Measurements from ENCODE around the gene P2RX4. TPM values are rescaled to one million over a fixed set of nuclear protein-coding genes. Genes with fewer than 3 reads are reported as not detected.

P2RX4 gene
- total and polyA plus RNA-seq, 2 donors (not counting 1 experiment from before 2014, with no cell fraction given) = 30.4 to 31.9 TPM

DNA sequence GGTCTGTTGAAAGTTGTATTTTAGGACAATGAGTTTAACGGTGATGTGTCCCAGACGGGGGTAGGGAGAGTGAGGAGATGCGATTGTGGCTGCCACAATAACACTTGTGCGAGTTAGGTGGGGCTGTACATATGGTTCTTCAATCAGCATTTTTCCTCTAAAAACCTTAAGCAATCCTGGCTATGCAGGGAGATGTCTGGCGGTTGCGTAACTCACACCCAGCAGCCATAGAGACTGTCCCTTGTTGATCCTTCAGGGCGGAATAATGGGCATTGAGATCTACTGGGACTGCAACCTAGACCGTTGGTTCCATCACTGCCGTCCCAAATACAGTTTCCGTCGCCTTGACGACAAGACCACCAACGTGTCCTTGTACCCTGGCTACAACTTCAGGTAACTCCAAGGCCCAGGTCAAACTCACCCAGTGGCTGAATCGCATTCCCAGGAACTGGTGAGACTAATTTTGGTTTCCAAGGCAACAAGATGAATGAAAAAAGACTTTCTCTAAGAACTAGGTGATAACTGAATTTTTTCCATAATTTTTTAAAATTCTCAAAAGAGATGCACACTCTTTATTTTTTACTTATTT is 42.6 kb upstream of the P2RX4 start:
- no peak for DNase-seq
- H3K27me3 Mint-ChIP-seq = no peaks in the 10 kb centered on the region
- intact Hi-C loops (cut with micrococcal nuclease) = no loop called here
- Histone ChIP-seq H3K4me2 (replicated peaks; ENCODE audit: low read depth, low read length, poor library complexity, severe bottlenecking) (no peak overlapping the region), H3K9me3 (ENCODE audit: control extremely low read depth in 1 of 3, control insufficient read depth in 2 of 3, insufficient read depth in 1 of 3, low read length in 2 of 3) (no peaks in the 10 kb centered on the region), H4K20me1 (ENCODE audit: control insufficient read depth, insufficient read depth, low read length, poor library complexity, severe bottlenecking) (no peaks in the 10 kb centered on the region), H2AFZ (ENCODE audit: insufficient read depth, low read depth, low read length, poor library complexity, severe bottlenecking) (no peak overlapping the region), H3K27ac (ENCODE audit: low read length in 2 of 2) (no peak overlapping the region), H3K4me3 (ENCODE audit: control extremely low read depth in 1 of 5, extremely low read depth in 1 of 5, insufficient read depth in 1 of 5, low read depth in 2 of 5, low read length in 4 of 5) (no peak overlapping the region), H3K27me3 (replicated peaks in 1 of 4; ENCODE audit: control extremely low read depth in 1 of 4, control insufficient read depth in 3 of 4, insufficient read depth in 4 of 4, low read length in 3 of 4) (no peaks in the 10 kb centered on the region), H3K4me1 (ENCODE audit: control insufficient read depth in 2 of 2, insufficient read depth in 2 of 2, low read length in 2 of 2) (no peaks in the 10 kb centered on the region), H3K79me2 (ENCODE audit: control insufficient read depth, insufficient read depth, low read length) (no peaks in the 10 kb centered on the region), H3K9ac (ENCODE audit: low read length) (no peak overlapping the region), H3K36me3 (replicated peaks in 1 of 2; ENCODE audit: control extremely low read depth in 1 of 2, control insufficient read depth in 1 of 2, extremely low read depth in 1 of 2, insufficient read depth in 2 of 2, low read length in 1 of 2) (peaks cover 2 to 9% of the 10 kb centered on the region in 2 experiments)
- H3K4me3 Mint-ChIP-seq = no peak overlapping the region
- CTCF ChIA-PET = no interaction called here
- no peak for ATAC-seq (ENCODE audit: low read depth)
- peaks cover 3% of the 10 kb centered on the region for H3K4me1 Mint-ChIP-seq
- 98% methylated on average over 11 of the region's 14 CpGs for WGBS (ENCODE audit: insufficient coverage)
- no peak overlapping the region for H3K27ac Mint-ChIP-seq
- no peak for TF ChIP-seq EZH2 (IDR thresholded peaks at IDR 0.05; ENCODE audit: borderline replicate concordance, insufficient read depth, low read depth, low read length, poor library complexity, severe bottlenecking)
- TF ChIP-seq, protein P1, sequence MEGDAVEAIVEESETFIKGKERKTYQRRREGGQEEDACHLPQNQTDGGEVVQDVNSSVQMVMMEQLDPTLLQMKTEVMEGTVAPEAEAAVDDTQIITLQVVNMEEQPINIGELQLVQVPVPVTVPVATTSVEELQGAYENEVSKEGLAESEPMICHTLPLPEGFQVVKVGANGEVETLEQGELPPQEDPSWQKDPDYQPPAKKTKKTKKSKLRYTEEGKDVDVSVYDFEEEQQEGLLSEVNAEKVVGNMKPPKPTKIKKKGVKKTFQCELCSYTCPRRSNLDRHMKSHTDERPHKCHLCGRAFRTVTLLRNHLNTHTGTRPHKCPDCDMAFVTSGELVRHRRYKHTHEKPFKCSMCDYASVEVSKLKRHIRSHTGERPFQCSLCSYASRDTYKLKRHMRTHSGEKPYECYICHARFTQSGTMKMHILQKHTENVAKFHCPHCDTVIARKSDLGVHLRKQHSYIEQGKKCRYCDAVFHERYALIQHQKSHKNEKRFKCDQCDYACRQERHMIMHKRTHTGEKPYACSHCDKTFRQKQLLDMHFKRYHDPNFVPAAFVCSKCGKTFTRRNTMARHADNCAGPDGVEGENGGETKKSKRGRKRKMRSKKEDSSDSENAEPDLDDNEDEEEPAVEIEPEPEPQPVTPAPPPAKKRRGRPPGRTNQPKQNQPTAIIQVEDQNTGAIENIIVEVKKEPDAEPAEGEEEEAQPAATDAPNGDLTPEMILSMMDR (IDR thresholded peaks at IDR 0.05) = no peak
- H3K9me3 Mint-ChIP-seq (ENCODE audit: insufficient read depth) = no peaks in the 10 kb centered on the region
- POLR2A ChIA-PET = interaction anchor here (0.6 kb wide), 1 partner anchor 102 kb away, joined by 3 read pairs; no protein-coding TSS in a partner anchor

DNA sequence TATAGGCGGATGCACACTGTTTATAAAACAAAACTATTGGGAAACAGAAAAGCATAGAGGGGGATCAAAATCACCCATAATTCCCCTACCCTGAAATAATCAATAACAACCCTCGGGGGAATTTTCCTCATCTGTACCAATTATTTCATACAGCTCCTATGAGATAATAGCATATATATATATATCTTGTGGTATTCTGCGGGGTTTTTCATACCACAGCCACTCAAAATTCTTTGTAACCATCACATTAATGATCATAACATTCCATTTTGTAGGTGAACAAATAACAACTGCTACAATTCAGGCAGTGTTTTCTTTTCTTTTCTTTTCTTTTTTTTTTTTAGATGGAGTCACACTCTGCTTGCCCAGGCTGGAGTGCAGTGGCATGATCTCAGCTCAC is 42.0 kb upstream of the P2RX4 start:
- H3K27me3 Mint-ChIP-seq = no peaks in the 10 kb centered on the region
- H3K9ac ChIP-seq (ENCODE audit: low read length) = no peak overlapping the region
- no peak overlapping the region for H3K4me3 ChIP-seq (ENCODE audit: control extremely low read depth in 1 of 5, extremely low read depth in 1 of 5, insufficient read depth in 1 of 5, low read depth in 2 of 5, low read length in 4 of 5)
- no peak overlapping the region for H3K27ac ChIP-seq (ENCODE audit: low read length in 2 of 2)
- H3K9me3 ChIP-seq (ENCODE audit: control extremely low read depth in 1 of 3, control insufficient read depth in 2 of 3, insufficient read depth in 1 of 3, low read length in 2 of 3) = no peaks in the 10 kb centered on the region
- no CpG with 5 or more reads among the region's 3 CpGs for WGBS (ENCODE audit: insufficient coverage)
- TF ChIP-seq, protein P1 (IDR thresholded peaks at IDR 0.05) = no peak
- TF ChIP-seq EZH2 (IDR thresholded peaks at IDR 0.05; ENCODE audit: borderline replicate concordance, insufficient read depth, low read depth, low read length, poor library complexity, severe bottlenecking) = no peak
- H2AFZ ChIP-seq (ENCODE audit: insufficient read depth, low read depth, low read length, poor library complexity, severe bottlenecking) = no peak overlapping the region
- ChIA-PET CTCF (no interaction called here), POLR2A (no interaction called here)
- no peaks in the 10 kb centered on the region for H3K79me2 ChIP-seq (ENCODE audit: control insufficient read depth, insufficient read depth, low read length)
- H3K27me3 ChIP-seq (replicated peaks in 1 of 4; ENCODE audit: control extremely low read depth in 1 of 4, control insufficient read depth in 3 of 4, insufficient read depth in 4 of 4, low read length in 3 of 4) = no peaks in the 10 kb centered on the region
- H3K27ac Mint-ChIP-seq = no peak overlapping the region
- no peaks in the 10 kb centered on the region for H3K4me1 ChIP-seq (ENCODE audit: control insufficient read depth in 2 of 2, insufficient read depth in 2 of 2, low read length in 2 of 2)
- H3K4me3 Mint-ChIP-seq = no peak overlapping the region
- DNase-seq (no peak), ATAC-seq (ENCODE audit: low read depth) (no peak)
- no peaks in the 10 kb centered on the region for H3K9me3 Mint-ChIP-seq (ENCODE audit: insufficient read depth)
- H3K4me1 Mint-ChIP-seq = peaks cover 3% of the 10 kb centered on the region
- no peak overlapping the region for H3K4me2 ChIP-seq (replicated peaks; ENCODE audit: low read depth, low read length, poor library complexity, severe bottlenecking)
- H3K36me3 ChIP-seq (replicated peaks in 1 of 2; ENCODE audit: control extremely low read depth in 1 of 2, control insufficient read depth in 1 of 2, extremely low read depth in 1 of 2, insufficient read depth in 2 of 2, low read length in 1 of 2) = peaks cover 2 to 9% of the 10 kb centered on the region in 2 experiments
- intact Hi-C loops (cut with micrococcal nuclease) = no loop called here
- no peaks in the 10 kb centered on the region for H4K20me1 ChIP-seq (ENCODE audit: control insufficient read depth, insufficient read depth, low read length, poor library complexity, severe bottlenecking)

Measured in B cell (primary cell).